Epithelial cell of esophagus (primary cell): ENCODE data around the gene PCLAF.
"Not testable (repeated sequence)": the region's sequence is repeated elsewhere in the genome, so short reads cannot be mapped to it uniquely, and the experiment has no call there.

Source experiments
- DNase-seq: peaks from one replicate; pipeline ENCODE4 v3.0.0; 2010; ENCODE audit warnings: low read depth
- H3K4me3 ChIP-seq: 2 replicates; pipeline ENCODE4 v1.5.1; 2011; ENCODE audit warnings: mild to moderate bottlenecking, low read length, control low read depth
- TF ChIP-seq, protein P1 (sequence below): IDR thresholded peaks from 2 replicates; pipeline ENCODE4 v1.5.1; 2011; ENCODE audit warnings: low read depth, mild to moderate bottlenecking, low read length, control low read depth, inconsistent platforms; ENCODE audit not compliant: insufficient read depth; ENCODE audit errors: missing control alignments

The PCLAF gene

DNA sequence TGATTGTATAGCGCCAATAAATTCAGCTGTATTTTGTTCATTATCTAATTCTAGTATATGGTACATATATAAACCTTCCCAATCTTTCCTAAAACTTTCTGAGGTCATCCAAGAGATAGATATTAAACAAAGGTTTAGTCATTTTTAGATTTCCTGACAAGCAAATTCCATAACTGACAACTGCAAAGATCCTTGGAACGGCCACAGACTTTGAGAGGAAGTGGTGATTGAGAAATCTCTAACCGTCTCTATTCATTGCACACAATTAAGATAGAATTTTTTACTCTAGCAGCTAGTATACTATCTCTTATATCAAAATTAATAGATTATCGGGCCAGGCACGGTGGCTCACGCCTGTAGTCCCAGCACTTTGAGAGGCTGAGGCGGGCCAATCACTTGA is 30.0 kb downstream of the PCLAF start:
- no peak for DNase-seq
- TF ChIP-seq, protein P1, sequence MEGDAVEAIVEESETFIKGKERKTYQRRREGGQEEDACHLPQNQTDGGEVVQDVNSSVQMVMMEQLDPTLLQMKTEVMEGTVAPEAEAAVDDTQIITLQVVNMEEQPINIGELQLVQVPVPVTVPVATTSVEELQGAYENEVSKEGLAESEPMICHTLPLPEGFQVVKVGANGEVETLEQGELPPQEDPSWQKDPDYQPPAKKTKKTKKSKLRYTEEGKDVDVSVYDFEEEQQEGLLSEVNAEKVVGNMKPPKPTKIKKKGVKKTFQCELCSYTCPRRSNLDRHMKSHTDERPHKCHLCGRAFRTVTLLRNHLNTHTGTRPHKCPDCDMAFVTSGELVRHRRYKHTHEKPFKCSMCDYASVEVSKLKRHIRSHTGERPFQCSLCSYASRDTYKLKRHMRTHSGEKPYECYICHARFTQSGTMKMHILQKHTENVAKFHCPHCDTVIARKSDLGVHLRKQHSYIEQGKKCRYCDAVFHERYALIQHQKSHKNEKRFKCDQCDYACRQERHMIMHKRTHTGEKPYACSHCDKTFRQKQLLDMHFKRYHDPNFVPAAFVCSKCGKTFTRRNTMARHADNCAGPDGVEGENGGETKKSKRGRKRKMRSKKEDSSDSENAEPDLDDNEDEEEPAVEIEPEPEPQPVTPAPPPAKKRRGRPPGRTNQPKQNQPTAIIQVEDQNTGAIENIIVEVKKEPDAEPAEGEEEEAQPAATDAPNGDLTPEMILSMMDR: no peak
- no peak overlapping the region for H3K4me3 ChIP-seq

DNA sequence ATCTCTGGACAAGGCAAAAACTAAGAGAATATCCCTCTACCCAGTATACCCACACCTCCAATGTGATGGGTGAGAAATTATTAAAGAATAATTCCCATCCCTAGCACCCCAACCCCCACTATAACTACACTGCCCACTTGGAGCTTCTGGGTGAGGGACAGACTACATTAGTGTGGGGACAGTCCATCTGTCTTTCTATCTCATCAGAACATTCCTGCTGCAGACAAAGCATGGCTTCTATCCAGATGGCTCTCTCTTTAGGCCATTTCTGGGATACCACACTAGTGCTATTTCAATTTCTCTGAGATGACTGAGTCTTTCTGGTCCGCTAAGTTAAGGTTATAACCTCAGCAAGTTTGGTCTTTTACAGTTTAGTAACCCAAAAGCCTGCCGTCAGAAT is 31.9 kb downstream of the PCLAF start:
- DNase-seq: no peak

DNA sequence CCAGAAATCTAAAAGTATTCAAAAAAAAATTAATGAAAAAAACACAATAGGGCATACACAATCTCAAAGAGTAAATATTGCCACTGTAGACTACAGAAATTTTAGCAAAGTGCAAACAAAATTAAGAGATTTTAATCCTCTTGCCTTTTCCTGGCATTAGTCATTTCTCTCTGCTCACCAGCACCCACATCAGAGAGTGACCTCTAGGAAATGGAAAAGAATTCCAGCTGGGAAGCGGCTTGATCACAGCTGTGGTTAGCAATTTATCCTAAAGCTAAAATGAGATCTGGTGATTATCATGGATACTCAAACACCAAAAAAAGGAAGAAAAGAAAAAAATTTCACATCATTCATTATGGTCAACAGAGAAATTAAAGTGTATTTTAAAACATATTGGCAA is 32.8 kb downstream of the PCLAF start:
- TF ChIP-seq, protein P1: no peak
- no peak overlapping the region for H3K4me3 ChIP-seq
- no peak for DNase-seq

More for the DNA sequence above, 31.9 kb downstream of the PCLAF start:
- TF ChIP-seq, protein P1: no peak
- H3K4me3 ChIP-seq: no peak overlapping the region

DNA sequence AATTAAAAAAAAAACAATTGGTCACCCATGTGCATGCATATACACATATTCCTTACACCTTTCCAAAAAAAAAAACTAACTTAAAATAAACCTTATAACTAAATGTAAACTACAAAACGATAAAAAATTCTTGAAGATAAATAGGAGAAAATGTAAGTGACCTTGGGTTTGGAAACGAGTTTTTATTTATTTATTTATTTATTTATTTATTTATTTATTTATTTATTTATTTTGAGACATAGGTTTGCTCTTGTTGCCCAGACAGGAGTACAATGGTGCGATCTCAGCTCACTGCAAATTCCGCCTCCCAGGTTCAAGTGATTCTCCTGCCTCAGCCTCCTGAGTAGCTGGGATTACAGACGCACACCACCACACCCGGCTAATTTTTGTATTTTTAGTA is 35.0 kb downstream of the PCLAF start:
- DNase-seq, H3K4me3 ChIP-seq: not testable (repeated sequence)

DNA sequence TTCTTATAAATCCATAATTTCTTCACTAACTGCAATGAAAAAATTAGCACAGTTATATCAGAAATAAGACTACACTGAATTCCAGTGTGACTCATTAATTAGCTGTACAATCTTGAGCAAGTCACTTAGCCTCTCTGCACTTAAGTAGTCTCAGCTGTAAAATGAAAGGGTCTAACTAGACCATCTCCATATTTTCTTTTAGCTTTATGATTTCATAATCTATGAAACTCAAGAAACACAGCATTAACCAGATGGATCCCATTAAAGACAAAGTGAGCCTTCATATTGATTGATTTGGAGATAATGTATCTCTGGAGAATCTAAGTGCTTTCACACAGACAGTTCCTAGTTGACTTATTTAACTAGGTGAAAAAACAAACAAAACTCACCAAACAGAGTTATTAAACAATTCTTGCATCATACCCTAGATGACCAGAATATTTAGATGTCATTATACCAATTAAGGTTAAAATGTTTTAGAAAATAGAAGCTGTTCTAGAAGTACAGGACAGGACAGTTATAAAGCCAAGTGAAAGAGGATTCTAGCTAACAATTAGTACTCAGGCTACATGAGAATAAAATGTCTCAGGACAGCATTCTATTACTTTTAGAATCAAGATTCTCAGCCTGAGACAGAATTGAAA is 36.5 kb downstream of the PCLAF start:
- TF ChIP-seq, protein P1: no peak
- no peak overlapping the region for H3K4me3 ChIP-seq
- DNase-seq: peak; percentile 52

DNA sequence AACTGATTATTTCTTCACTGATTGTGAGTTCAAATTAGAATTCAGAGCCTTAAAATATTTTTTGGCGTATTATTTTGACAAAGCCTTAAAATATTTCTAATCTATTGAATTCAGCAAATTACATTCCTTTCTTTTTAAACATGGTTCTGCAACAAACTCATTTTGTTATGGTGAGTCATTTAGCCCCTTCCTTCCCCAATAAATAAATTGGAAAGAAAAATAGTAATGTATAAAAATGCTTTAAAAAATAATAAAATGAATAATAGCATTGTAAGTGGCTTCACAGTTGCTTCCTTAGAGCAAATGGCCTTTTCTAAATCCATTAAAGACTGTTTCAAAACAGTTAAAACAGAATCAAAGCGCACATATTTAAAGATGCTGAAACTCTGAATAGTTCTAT is 37.4 kb downstream of the PCLAF start:
- DNase-seq: no peak
- TF ChIP-seq, protein P1: no peak
- H3K4me3 ChIP-seq: no peak overlapping the region

DNA sequence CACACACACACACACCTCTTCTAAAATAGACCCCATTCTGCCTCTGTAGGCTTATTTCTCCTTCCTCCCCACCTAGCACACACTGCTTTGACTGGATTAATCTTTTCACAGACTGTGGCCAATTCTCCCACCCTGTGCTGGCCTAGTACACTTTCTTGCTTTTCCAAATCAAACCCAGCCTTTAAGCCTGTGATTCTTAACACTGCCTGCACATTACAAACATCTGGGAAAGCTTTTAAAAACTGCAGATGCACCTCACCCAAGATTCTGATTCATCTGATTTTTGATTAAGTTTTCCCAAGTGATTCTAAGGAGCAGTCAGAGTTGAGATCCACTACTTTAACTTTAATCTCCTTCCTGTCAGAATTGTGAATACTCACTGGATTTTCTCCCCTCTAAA is 38.0 kb downstream of the PCLAF start:
- H3K4me3 ChIP-seq: no peak overlapping the region
- TF ChIP-seq, protein P1: no peak
- no peak for DNase-seq
